ENCODE measurements around the gene PKNOX1.

Gene PKNOX1

DNA sequence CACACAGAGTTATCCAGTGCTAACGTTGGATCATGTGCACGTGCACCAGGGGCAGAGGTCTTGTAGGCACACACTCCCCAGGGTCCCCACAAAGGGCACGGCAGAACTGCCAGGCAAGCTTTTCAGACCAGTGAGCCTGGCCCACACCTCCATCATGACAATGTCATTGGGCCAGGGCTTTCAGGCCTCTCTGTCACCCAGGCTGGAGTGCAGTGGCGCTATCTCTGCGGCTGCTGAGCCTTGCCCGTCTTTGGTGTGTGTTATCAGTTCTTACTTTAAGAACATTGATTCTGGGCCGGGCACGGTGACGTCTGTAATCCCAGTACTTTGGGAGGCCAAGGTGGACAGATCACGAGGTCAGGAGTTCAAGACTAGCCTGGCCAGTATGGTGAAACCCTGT is 44.2 kb downstream of the PKNOX1 start:
- TF ChIP-seq, protein P1, sequence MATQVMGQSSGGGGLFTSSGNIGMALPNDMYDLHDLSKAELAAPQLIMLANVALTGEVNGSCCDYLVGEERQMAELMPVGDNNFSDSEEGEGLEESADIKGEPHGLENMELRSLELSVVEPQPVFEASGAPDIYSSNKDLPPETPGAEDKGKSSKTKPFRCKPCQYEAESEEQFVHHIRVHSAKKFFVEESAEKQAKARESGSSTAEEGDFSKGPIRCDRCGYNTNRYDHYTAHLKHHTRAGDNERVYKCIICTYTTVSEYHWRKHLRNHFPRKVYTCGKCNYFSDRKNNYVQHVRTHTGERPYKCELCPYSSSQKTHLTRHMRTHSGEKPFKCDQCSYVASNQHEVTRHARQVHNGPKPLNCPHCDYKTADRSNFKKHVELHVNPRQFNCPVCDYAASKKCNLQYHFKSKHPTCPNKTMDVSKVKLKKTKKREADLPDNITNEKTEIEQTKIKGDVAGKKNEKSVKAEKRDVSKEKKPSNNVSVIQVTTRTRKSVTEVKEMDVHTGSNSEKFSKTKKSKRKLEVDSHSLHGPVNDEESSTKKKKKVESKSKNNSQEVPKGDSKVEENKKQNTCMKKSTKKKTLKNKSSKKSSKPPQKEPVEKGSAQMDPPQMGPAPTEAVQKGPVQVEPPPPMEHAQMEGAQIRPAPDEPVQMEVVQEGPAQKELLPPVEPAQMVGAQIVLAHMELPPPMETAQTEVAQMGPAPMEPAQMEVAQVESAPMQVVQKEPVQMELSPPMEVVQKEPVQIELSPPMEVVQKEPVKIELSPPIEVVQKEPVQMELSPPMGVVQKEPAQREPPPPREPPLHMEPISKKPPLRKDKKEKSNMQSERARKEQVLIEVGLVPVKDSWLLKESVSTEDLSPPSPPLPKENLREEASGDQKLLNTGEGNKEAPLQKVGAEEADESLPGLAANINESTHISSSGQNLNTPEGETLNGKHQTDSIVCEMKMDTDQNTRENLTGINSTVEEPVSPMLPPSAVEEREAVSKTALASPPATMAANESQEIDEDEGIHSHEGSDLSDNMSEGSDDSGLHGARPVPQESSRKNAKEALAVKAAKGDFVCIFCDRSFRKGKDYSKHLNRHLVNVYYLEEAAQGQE (IDR thresholded peaks at IDR 0.05; ENCODE audit: insufficient read depth in 1 of 2, low read depth in 2 of 2, low read length in 2 of 2) = no peak
- TF ChIP-seq POLR2AphosphoS5 (IDR thresholded peaks at IDR 0.05; ENCODE audit: low read depth, low read length) = no peak

DNA sequence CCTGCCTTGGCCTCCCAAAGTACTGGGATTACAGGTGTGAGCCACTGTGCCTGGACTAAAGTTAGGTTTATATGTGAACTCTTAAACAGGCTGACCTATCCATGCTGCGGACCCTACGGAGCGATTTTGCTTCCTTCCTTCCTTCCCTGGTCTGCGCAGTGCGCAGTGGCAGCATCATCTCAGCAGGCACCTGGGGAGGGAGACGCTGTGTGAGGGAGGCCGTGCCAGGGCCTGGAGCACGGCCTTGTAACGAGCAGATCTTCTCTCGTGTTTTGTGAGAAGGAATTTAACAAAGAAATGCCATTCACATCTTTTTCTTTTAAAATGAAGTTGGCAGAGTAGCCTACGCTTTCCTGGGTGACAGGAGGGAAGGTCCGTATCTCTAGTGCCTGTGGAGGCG is 45.8 kb downstream of the PKNOX1 start:
- TF ChIP-seq POLR2AphosphoS5 (IDR thresholded peaks at IDR 0.05; ENCODE audit: low read depth, low read length) (no peak), SIN3A (IDR thresholded peaks at IDR 0.05; ENCODE audit: borderline replicate concordance, insufficient read depth, low read length) (no peak), TAF1 (IDR thresholded peaks at IDR 0.05; ENCODE audit: borderline replicate concordance, insufficient read depth, low read length) (no peak), FOXP2 (optimal IDR thresholded peaks at IDR 0.05; ENCODE audit: borderline replicate concordance, extremely low read depth, extremely low read length, insufficient read depth) (no peak)
- TF ChIP-seq, protein P1 (IDR thresholded peaks at IDR 0.05; ENCODE audit: insufficient read depth in 1 of 2, low read depth in 2 of 2, low read length in 2 of 2) = no peak

DNA sequence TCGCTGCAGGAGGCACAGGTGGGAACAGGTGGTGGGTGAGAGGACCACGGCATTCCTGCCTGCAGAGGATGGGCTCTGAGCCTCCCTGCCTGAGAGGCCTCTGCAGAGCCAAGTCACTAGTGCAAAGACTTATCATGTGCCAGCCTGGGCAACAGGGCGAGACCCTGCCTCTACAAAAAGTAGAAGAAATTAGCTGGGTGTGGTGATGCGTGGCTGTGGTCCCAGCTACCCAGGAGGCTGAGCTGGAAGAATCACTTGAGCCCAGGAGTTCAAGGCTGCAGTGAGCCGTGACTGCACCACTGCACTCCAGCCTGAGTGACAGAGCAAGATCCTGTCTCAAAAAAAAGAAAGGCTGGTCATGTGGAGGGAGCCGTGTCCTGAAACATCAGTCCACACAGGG is 46.4 kb downstream of the PKNOX1 start:
- TF ChIP-seq SIN3A (IDR thresholded peaks at IDR 0.05; ENCODE audit: borderline replicate concordance, insufficient read depth, low read length) = no peak
- no peak for TF ChIP-seq TAF1 (IDR thresholded peaks at IDR 0.05; ENCODE audit: borderline replicate concordance, insufficient read depth, low read length)
- TF ChIP-seq, protein P1 (IDR thresholded peaks at IDR 0.05; ENCODE audit: insufficient read depth in 1 of 2, low read depth in 2 of 2, low read length in 2 of 2) = no peak
- no peak for TF ChIP-seq POLR2AphosphoS5 (IDR thresholded peaks at IDR 0.05; ENCODE audit: low read depth, low read length)
- TF ChIP-seq FOXP2 (optimal IDR thresholded peaks at IDR 0.05; ENCODE audit: borderline replicate concordance, extremely low read depth, extremely low read length, insufficient read depth) = no peak

DNA sequence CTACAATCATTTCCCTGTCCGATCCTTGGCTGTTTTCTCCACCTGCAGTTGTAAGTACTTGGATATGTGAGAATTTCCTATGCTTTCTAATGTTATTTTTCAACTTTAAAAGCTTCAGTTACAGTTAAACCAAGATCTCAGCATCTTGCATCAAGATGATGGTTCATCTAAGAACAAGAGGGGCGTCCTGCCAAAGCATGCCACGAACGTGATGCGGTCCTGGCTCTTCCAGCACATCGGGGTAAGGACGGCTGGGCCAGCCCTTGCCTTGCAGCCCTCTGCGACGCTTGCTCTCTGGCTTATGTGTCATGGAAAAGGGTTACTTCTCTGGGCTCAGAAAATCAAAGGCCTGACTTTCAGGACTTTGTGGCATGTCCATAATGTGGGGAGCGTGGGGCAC is 46.8 kb downstream of the PKNOX1 start:
- TF ChIP-seq SIN3A (IDR thresholded peaks at IDR 0.05; ENCODE audit: borderline replicate concordance, insufficient read depth, low read length) = no peak
- TF ChIP-seq, protein P1 (IDR thresholded peaks at IDR 0.05; ENCODE audit: insufficient read depth in 1 of 2, low read depth in 2 of 2, low read length in 2 of 2) = no peak
- TF ChIP-seq FOXP2 (optimal IDR thresholded peaks at IDR 0.05; ENCODE audit: borderline replicate concordance, extremely low read depth, extremely low read length, insufficient read depth) = no peak
- TF ChIP-seq TAF1 (IDR thresholded peaks at IDR 0.05; ENCODE audit: borderline replicate concordance, insufficient read depth, low read length) = no peak
- no peak for TF ChIP-seq POLR2AphosphoS5 (IDR thresholded peaks at IDR 0.05; ENCODE audit: low read depth, low read length)

Measured in PFSK-1 (cell line).